ENCODE results near the gene NINJ1. TPM values are rescaled to one million over a fixed set of nuclear protein-coding genes. Genes with fewer than 3 reads are reported as not detected.

Gene NINJ1
- total and polyA plus RNA-seq, 2 of the 8 experiments (the other 6 are each of a cell fraction or from before 2014, with no cell fraction given): 28.2 to 65.6 TPM

- TF ChIP-seq ATF2 (IDR thresholded peaks at IDR 0.05; ENCODE audit: low read length) (no peak), RNF2 (IDR thresholded peaks at IDR 0.05; ENCODE audit: borderline replicate concordance, low read depth, low read length, missing control alignments, poor library complexity, severe bottlenecking) (no peak), NANOG (IDR thresholded peaks at IDR 0.05; ENCODE audit: insufficient read depth, low read depth, low read length, poor library complexity, severe bottlenecking) (no peak), NRF1 (IDR thresholded peaks at IDR 0.05; ENCODE audit: low read depth, low read length) (no peak)
These were observed 43.6 kb upstream of the NINJ1 start (continued) for GRCh38 chr9:93177676-93178075.

All from H1 (cell line).